ENCODE data around the gene DCAF11. TPM values are rescaled to one million over a fixed set of nuclear protein-coding genes. Genes with fewer than 3 reads are reported as not detected.

DCAF11 gene
- total RNA-seq, 1 donor from 2014 or later, result 67.9 TPM

GRCh38 chr14:24138396-24139271 lies 24.1 kb downstream of the DCAF11 start:
- no peak for DNase-seq (ENCODE audit: low read depth in 2 of 2)

GRCh38 chr14:24139272-24139934 lies 24.8 kb downstream of the DCAF11 start:
- DNase-seq (ENCODE audit: low read depth in 2 of 2), result no peak

GRCh38 chr14:24141097-24141880 lies 26.7 kb downstream of the DCAF11 start, which contains the start of gene EMC9:
TSS of gene EMC9 (minus strand) at chr14:24141591. CDS start at chr14:24141304, 287 bp downstream.
- DNase-seq (ENCODE audit: low read depth in 2 of 2), result peak; percentile 96 to 100

- no peak for DNase-seq (ENCODE audit: low read depth in 2 of 2)
Measured at GRCh38 chr14:24143511-24143910, 28.9 kb downstream of the DCAF11 start.

GRCh38 chr14:24144451-24144850 lies 29.9 kb downstream of the DCAF11 start:
- no peak for DNase-seq (ENCODE audit: low read depth in 2 of 2)

- no peak for DNase-seq (ENCODE audit: low read depth in 2 of 2)
Measured at GRCh38 chr14:24145219-24145618, 30.6 kb downstream of the DCAF11 start.

- no peak for DNase-seq (ENCODE audit: low read depth in 2 of 2)
Measured at GRCh38 chr14:24145690-24146452, 31.3 kb downstream of the DCAF11 start.

GRCh38 chr14:24146453-24146977 lies 31.9 kb downstream of the DCAF11 start, which contains the start of gene PSME2:
TSS of gene PSME2 (minus strand) at chr14:24146610. CDS start at chr14:24146581, 29 bp downstream.
- peak; percentile 92 to 99 for DNase-seq (ENCODE audit: low read depth in 2 of 2)

- DNase-seq (ENCODE audit: low read depth in 2 of 2), result peak; percentile 92 to 99
Measured at GRCh38 chr14:24146978-24147760, 32.6 kb downstream of the DCAF11 start, which contains the start of gene RNF31. TSS of gene RNF31 (plus strand) at chr14:24147498. CDS start at chr14:24147699, 201 bp downstream.

GRCh38 chr14:24147761-24148428 lies 33.3 kb downstream of the DCAF11 start:
- no peak for DNase-seq (ENCODE audit: low read depth in 2 of 2)

- DNase-seq (ENCODE audit: low read depth in 2 of 2), result no peak
Measured at GRCh38 chr14:24149302-24149969, 34.9 kb downstream of the DCAF11 start.

- no peak for DNase-seq (ENCODE audit: low read depth in 2 of 2)
Measured at GRCh38 chr14:24150061-24150460, 35.5 kb downstream of the DCAF11 start.

- no peak for DNase-seq (ENCODE audit: low read depth in 2 of 2)
Measured at GRCh38 chr14:24150567-24150966, 36.0 kb downstream of the DCAF11 start.

GRCh38 chr14:24150993-24151392 lies 36.4 kb downstream of the DCAF11 start:
- no peak for DNase-seq (ENCODE audit: low read depth in 2 of 2)

- DNase-seq (ENCODE audit: low read depth in 2 of 2), result no peak
Measured at GRCh38 chr14:24151404-24152080, 37.0 kb downstream of the DCAF11 start.

GRCh38 chr14:24155100-24155499 lies 40.5 kb downstream of the DCAF11 start:
- no peak for DNase-seq (ENCODE audit: low read depth in 2 of 2)

GRCh38 chr14:24156840-24157239 lies 42.3 kb downstream of the DCAF11 start:
- DNase-seq (ENCODE audit: low read depth in 2 of 2), result no peak

GRCh38 chr14:24157331-24157730 lies 42.8 kb downstream of the DCAF11 start:
- DNase-seq (ENCODE audit: low read depth in 2 of 2), result no peak

Data from dermis microvascular lymphatic vessel endothelial cell (primary cell).